HFFc6 (cell line): ENCODE data around the gene CSTB. TPM values are rescaled to one million over a fixed set of nuclear protein-coding genes. Genes with fewer than 3 reads are reported as not detected.

Source experiments
- DNase-seq: peaks from one replicate; pipeline ENCODE4 v3.0.0-alpha.2; 2018
- H3K27ac Mint-ChIP-seq: 2 replicates; pipeline ENCODE4 v1.8.0; 2020; ENCODE audit warnings: mild to moderate bottlenecking, mixed read lengths
- H3K27me3 Mint-ChIP-seq: 2 replicates; pipeline ENCODE4 v1.8.0; 2021; ENCODE audit warnings: mild to moderate bottlenecking, moderate library complexity, mixed read lengths; ENCODE audit not compliant: insufficient read depth
- H3K36me3 Mint-ChIP-seq: 2 replicates; pipeline ENCODE4 v1.8.0; 2021; ENCODE audit warnings: low read depth, mixed read lengths
- H3K4me1 Mint-ChIP-seq: 2 replicates; pipeline ENCODE4 v1.8.0; 2020; ENCODE audit warnings: low read depth, mixed read lengths
- H3K4me3 Mint-ChIP-seq: 2 replicates; pipeline ENCODE4 v1.8.0; 2020; ENCODE audit warnings: mild to moderate bottlenecking, moderate library complexity, mixed read lengths
- H3K9me3 Mint-ChIP-seq: 2 replicates; pipeline ENCODE4 v1.8.0; 2020; ENCODE audit warnings: mild to moderate bottlenecking, mixed read lengths
- total RNA-seq, 6 experiments: library from RNA; stranded (reverse); fragmentation: NEBNext Ultra II Directional; extraction: Animal tissue kit (Norgen Biotek cat#: 25700); gene quantifications; 2 replicates in 1 of 6; 3 replicates in 5 of 6; pipeline ENCODE4 v1.2.3, GENCODE V29; 2021
- TF ChIP-seq, protein P1 (sequence below): fragments of 200-600 bp; sonication (generic); IDR thresholded peaks from 2 replicates; pipeline ENCODE4 v1.5.0; 2021; ENCODE audit warnings: antibody characterized with exemption, mild to moderate bottlenecking

Gene CSTB
- total RNA-seq, 6 experiments from 2014 or later: 56.7 to 71.4 (median 66.9) TPM

DNA sequence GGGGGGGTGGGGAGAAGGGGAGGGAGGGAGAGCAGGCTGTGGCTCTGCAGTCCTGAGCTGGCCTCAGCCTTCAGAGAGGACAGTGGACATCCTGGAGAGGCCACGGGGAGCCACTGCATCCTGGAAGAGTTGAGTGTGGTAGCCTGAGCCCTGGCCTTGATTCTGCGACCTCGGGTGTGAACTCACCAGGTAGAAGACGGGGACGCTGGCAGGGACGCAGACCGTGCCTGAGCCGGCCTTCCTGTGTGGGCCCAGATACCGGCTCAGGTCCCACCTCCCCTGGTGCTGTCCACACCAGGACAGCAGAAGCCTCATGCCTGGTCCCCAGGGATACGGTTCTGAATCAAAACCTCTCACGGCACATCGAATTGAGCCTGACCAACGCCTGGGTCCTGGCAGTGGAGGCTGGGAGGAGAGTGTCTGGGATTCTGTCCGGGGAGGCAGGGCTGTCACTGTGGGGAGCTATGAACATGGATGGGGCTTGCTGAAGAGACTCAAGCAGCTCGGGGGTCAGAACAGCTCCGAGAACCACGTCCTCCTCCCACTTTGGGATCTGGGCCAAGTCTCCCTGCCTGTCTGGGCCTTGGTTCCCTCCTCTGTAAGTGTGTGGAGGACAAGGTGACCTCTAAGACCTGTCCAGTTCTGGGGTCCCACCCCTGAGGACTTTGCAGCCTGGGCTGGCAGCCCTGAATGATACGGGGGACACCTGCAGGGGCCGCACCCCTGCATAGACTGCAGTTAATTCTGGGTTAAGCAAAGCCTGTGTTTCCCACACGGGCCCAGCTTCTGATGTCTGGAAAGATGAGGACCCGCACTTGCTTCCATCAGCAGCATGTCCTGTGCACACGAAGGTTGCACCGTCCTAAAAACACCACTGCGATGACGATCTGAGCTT is 43.6 kb upstream of the CSTB start:
- H3K27ac Mint-ChIP-seq: no peak overlapping the region
- peaks cover 11% of the 10 kb centered on the region for H3K9me3 Mint-ChIP-seq
- DNase-seq: no peak
- TF ChIP-seq, protein P1, sequence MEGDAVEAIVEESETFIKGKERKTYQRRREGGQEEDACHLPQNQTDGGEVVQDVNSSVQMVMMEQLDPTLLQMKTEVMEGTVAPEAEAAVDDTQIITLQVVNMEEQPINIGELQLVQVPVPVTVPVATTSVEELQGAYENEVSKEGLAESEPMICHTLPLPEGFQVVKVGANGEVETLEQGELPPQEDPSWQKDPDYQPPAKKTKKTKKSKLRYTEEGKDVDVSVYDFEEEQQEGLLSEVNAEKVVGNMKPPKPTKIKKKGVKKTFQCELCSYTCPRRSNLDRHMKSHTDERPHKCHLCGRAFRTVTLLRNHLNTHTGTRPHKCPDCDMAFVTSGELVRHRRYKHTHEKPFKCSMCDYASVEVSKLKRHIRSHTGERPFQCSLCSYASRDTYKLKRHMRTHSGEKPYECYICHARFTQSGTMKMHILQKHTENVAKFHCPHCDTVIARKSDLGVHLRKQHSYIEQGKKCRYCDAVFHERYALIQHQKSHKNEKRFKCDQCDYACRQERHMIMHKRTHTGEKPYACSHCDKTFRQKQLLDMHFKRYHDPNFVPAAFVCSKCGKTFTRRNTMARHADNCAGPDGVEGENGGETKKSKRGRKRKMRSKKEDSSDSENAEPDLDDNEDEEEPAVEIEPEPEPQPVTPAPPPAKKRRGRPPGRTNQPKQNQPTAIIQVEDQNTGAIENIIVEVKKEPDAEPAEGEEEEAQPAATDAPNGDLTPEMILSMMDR: no peak
- peaks cover 8% of the 10 kb centered on the region for H3K36me3 Mint-ChIP-seq
- no peak overlapping the region for H3K4me3 Mint-ChIP-seq
- H3K4me1 Mint-ChIP-seq: peaks cover 7% of the 10 kb centered on the region
- H3K27me3 Mint-ChIP-seq: peaks cover 5% of the 10 kb centered on the region

DNA sequence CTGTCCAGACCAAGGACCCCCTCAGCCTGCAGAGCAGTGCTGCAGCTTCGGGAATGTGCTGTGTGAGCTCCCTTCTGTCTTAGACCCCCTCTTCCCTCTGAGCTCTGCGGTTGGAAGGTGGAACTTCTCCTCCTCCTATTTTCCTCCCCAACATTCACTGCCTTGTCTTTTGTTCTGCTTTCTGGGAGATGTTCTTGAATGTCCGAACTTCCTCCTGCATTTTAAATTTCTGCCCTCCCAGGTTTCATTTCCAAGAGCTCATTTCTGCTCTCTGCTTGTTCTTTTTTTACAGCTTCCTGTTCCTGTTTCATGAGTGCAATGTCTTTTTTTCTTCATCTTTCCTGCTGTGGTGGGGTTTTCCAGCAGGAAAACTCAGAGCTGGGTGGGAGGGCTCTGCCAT is 42.6 kb upstream of the CSTB start:
- TF ChIP-seq, protein P1: no peak
- H3K36me3 Mint-ChIP-seq: peaks cover 8% of the 10 kb centered on the region
- peaks cover 2% of the 10 kb centered on the region for H3K27me3 Mint-ChIP-seq
- DNase-seq: no peak
- H3K27ac Mint-ChIP-seq: no peak overlapping the region
- H3K9me3 Mint-ChIP-seq: peaks cover 11% of the 10 kb centered on the region
- H3K4me3 Mint-ChIP-seq: no peak overlapping the region
- H3K4me1 Mint-ChIP-seq: no peaks in the 10 kb centered on the region

DNA sequence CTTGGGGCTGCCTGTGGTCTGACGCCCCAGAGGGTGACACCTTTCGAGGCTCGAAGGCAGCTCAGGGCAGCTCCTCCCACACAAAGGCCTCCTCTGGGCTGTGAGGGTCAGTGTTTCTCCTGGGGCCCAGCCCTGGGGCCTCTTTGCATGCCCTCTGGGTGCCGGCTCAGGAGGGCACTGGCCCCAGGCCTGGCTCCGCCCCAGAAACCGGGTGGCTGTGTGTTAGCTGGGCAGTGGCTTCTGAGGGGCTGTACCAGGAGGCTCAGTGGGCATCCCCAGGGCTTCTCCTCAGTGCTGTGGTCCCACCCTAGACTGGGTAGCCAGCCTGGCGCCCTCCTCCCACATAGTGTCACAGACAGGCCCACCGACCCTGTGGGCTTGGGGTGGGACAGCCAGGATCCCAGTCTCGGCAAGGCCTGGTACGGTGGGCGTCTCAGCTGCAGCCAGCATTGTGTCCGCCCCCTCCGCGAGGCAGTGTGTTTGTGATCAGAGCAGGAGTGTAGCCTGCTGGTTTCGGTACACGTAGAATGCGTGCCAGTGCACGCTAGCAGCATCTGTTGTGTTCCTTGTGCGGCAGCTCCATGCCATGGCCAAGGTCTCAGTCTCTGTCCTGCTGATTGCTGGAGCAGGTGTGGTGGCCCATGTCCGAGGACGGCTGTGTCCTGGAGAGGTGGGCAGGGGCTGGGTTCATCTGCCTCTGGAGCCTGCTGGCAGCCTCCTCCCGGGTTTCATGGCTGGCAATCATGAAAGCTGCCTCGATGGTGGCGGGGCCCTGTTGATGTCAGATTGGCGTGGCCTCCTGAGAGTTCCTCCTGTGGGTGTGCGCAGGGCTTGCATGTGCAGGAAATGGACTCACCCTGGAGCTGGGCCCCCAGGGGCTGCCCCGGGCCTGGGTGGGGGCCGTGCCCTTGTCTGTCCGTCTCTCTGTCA is 41.3 kb upstream of the CSTB start:
- peaks cover 2% of the 10 kb centered on the region for H3K27me3 Mint-ChIP-seq
- H3K36me3 Mint-ChIP-seq: peaks cover 8% of the 10 kb centered on the region
- H3K9me3 Mint-ChIP-seq: peaks cover 11% of the 10 kb centered on the region
- H3K4me3 Mint-ChIP-seq: no peak overlapping the region
- H3K4me1 Mint-ChIP-seq: peaks cover 3% of the 10 kb centered on the region
- no peak for DNase-seq
- no peak overlapping the region for H3K27ac Mint-ChIP-seq
- TF ChIP-seq, protein P1: no peak

DNA sequence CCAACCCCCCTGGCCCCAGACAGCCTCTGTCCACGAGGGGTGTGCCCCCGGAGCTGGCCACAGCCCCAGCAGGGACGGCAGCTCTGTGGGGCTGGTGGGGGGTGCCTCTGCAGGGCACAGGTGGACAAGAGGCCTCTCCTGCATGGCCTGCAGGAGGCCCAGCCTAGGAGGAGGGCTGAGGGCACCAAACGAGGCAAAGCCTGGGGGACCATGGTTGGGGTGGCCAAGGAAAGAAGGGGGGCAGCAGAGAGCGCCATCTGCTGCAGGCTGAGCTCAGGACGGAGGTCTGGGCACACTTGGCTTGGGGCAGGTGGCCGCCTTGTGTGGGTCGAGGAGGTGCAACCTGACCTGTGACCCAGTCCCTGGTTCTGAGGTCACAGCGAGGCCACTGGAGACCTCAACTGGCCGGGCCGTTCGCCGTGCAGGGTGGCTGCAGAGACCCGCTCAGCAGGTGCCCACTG is 40.5 kb upstream of the CSTB start:
- TF ChIP-seq, protein P1: peak; percentile 42
- H3K36me3 Mint-ChIP-seq: peaks cover 8% of the 10 kb centered on the region
- H3K4me1 Mint-ChIP-seq: peaks cover 6% of the 10 kb centered on the region
- peaks cover 2% of the 10 kb centered on the region for H3K27me3 Mint-ChIP-seq
- no peak overlapping the region for H3K27ac Mint-ChIP-seq
- peaks cover 11% of the 10 kb centered on the region for H3K9me3 Mint-ChIP-seq
- no peak for DNase-seq
- no peak overlapping the region for H3K4me3 Mint-ChIP-seq

DNA sequence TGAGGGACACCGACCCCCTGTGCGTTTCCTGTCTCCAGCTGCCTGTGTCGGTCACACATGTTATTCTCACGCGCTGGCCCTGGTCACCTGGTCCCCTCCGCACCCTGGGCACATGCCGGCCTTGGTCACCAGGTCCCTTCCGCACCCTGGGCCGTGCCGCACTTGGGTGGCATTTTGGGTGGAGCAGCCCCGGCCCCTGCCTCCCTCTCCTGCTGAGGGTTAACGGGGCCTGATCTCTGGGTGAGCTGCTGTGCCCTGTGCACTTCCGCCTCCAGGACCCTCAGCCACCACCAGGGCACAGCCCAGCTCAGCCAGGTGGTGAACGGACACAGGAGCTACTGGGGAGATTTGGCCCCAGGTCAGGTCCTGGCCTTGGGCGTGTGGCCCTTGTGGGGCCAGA is 39.9 kb upstream of the CSTB start:
- no peak for DNase-seq
- H3K36me3 Mint-ChIP-seq: peaks cover 8% of the 10 kb centered on the region
- TF ChIP-seq, protein P1: no peak
- no peak overlapping the region for H3K4me3 Mint-ChIP-seq
- no peak overlapping the region for H3K27ac Mint-ChIP-seq
- H3K9me3 Mint-ChIP-seq: peaks cover 11% of the 10 kb centered on the region
- H3K27me3 Mint-ChIP-seq: peaks cover 2% of the 10 kb centered on the region
- peaks cover 6% of the 10 kb centered on the region for H3K4me1 Mint-ChIP-seq
